ENCODE data around the gene TRIM69. TPM values are rescaled to one million over a fixed set of nuclear protein-coding genes. Genes with fewer than 3 reads are reported as not detected.

The TRIM69 gene
- total RNA-seq, 4 donors from 2014 or later: 20.3 to 23.3 (median 21.9) TPM

DNA sequence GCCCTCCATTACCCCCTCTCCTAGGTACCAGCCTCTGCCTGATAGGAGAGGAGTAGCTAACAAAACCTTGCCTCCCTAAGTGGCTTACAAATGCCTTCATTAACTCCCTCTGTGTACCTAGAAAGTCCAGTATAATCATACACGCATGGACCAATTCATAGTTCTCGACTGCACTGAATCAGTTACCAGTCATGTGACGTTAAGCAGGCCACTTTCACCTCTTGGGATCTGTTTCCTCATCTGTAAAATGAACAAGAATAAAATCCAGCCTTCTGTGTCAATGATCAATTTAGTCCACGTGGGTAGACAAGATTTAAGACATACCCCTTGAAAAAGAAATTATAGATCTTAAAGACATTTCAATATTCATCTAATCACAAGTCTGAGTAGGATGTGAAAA lies 72.2 kb downstream of the TRIM69 start:
- Histone ChIP-seq H3K27ac (replicated peaks in 1 of 4) (no peak overlapping the region), H3K4me1 (no peaks in the 10 kb centered on the region), H3K9me3 (no peaks in the 10 kb centered on the region), H3K27me3 (peaks cover 0 to 4% (median 0%) of the 10 kb centered on the region in 4 donors), H3K4me3 (no peak overlapping the region), H3K36me3 (no peaks in the 10 kb centered on the region)
- intact Hi-C loops (cut with DNase I): no loop called here
- TF ChIP-seq, protein P1, sequence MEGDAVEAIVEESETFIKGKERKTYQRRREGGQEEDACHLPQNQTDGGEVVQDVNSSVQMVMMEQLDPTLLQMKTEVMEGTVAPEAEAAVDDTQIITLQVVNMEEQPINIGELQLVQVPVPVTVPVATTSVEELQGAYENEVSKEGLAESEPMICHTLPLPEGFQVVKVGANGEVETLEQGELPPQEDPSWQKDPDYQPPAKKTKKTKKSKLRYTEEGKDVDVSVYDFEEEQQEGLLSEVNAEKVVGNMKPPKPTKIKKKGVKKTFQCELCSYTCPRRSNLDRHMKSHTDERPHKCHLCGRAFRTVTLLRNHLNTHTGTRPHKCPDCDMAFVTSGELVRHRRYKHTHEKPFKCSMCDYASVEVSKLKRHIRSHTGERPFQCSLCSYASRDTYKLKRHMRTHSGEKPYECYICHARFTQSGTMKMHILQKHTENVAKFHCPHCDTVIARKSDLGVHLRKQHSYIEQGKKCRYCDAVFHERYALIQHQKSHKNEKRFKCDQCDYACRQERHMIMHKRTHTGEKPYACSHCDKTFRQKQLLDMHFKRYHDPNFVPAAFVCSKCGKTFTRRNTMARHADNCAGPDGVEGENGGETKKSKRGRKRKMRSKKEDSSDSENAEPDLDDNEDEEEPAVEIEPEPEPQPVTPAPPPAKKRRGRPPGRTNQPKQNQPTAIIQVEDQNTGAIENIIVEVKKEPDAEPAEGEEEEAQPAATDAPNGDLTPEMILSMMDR (IDR thresholded peaks at IDR 0.05): no peak
- TF ChIP-seq EP300 (IDR thresholded peaks at IDR 0.05) (no peak), POLR2A (IDR thresholded peaks at IDR 0.05; ENCODE audit: low read depth) (no peak), POLR2AphosphoS5 (IDR thresholded peaks at IDR 0.05) (no peak)
- whole genome bisulfite sequencing: 51% methylated on average over 4 of the region's 4 CpGs
- DNase-seq (ENCODE audit: extremely low spot score): peak; percentile 42

DNA sequence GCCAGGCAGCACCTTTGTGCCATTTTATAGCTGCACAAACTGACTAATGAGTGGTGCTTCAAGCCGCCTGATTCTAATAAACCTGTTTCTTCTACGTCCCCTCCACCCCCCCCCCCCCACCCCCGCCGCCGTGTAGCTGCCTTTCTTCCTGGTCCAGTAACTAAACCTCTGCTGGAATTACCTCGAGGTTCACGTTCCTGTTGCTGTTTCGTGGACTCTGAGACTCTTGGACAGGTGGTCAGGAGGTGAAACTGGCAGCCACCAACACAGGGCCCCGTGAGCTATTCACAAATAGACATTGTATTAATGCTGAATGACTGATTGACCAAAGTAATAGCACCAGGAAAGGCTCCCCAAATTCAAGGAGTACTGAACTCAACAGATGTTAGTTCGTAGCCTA lies 73.9 kb downstream of the TRIM69 start:
- intact Hi-C loops (cut with DNase I): no loop called here
- Histone ChIP-seq H3K27ac (replicated peaks in 1 of 4) (no peak overlapping the region), H3K4me1 (no peaks in the 10 kb centered on the region), H3K27me3 (peaks cover 0 to 9% (median 0%) of the 10 kb centered on the region in 4 donors), H3K36me3 (no peaks in the 10 kb centered on the region), H3K9me3 (no peaks in the 10 kb centered on the region), H3K4me3 (no peak overlapping the region)
- 84% methylated on average over 8 of the region's 10 CpGs for WGBS
- no peak for DNase-seq (ENCODE audit: extremely low spot score)
- TF ChIP-seq EP300 (IDR thresholded peaks at IDR 0.05) (no peak), POLR2AphosphoS5 (IDR thresholded peaks at IDR 0.05) (no peak)
- TF ChIP-seq, protein P1 (IDR thresholded peaks at IDR 0.05): no peak

DNA sequence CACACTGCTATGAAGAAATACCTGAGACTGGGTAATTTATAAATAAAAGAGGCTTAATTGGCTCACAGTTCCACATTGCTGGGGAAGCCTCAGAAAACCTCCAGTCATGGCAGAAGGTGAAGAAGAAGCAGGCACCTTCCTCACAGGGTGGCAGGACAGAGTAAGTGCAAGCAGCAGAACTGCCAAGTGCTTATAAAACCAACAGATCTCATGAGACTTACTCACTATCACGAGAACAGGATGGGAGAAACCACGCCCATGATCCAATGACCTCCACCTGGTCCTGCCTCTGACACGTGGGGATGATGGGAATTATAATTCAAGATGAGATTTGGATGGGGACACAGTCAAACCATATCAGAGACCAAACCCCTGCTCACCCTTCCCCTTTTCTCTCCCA lies 75.0 kb downstream of the TRIM69 start:
- WGBS: 57% methylated on average over 3 of the region's 3 CpGs
- TF ChIP-seq POLR2AphosphoS5 (IDR thresholded peaks at IDR 0.05) (no peak), EP300 (IDR thresholded peaks at IDR 0.05) (no peak), POLR2A (IDR thresholded peaks at IDR 0.05; ENCODE audit: low read depth) (no peak)
- TF ChIP-seq, protein P1 (IDR thresholded peaks at IDR 0.05): no peak
- Histone ChIP-seq H3K4me3 (no peak overlapping the region), H3K9me3 (no peaks in the 10 kb centered on the region), H3K27ac (replicated peaks in 1 of 4) (no peak overlapping the region), H3K4me1 (no peaks in the 10 kb centered on the region), H3K27me3 (peaks cover 0 to 18% (median 0%) of the 10 kb centered on the region in 4 donors), H3K36me3 (no peaks in the 10 kb centered on the region)
- intact Hi-C loops (cut with DNase I): no loop called here
- no peak for DNase-seq (ENCODE audit: extremely low spot score)

DNA sequence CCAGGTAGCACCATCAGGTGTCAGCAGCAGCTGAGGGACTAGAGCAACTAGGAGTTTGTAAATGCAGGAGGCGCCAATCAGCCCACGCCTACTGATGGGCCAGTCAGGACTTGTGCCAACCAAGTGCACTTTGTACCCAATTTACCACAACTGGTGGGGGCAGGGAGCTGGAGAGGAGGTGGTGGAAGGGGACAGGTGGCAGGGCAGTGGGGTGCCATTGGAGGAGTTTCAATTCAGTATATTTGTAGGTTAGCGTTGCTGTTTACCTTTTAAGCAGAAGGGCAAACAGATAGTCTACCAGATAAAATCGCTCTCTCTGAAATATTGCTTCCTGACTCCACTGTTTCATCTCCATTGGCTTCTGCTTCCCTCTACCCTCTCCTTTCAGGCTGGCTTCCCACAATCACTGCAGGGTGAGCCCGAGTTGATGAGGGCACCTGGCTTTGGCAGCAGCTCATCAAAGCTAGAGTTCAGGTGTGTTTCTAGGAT lies 75.7 kb downstream of the TRIM69 start:
- WGBS: 83% methylated on average over 5 of the region's 5 CpGs
- H3K27ac ChIP-seq (replicated peaks in 1 of 4): no peak overlapping the region
- intact Hi-C loops (cut with DNase I): no loop called here
- TF ChIP-seq EP300 (IDR thresholded peaks at IDR 0.05) (no peak), POLR2AphosphoS5 (IDR thresholded peaks at IDR 0.05) (no peak), POLR2A (IDR thresholded peaks at IDR 0.05; ENCODE audit: low read depth) (no peak)
- TF ChIP-seq, protein P1 (IDR thresholded peaks at IDR 0.05): no peak
- no peaks in the 10 kb centered on the region for H3K4me1 ChIP-seq
- DNase-seq (ENCODE audit: extremely low spot score): no peak
- no peaks in the 10 kb centered on the region for H3K9me3 ChIP-seq
- no peaks in the 10 kb centered on the region for H3K36me3 ChIP-seq
- no peak overlapping the region for H3K4me3 ChIP-seq
- peaks cover 0 to 18% (median 0%) of the 10 kb centered on the region in 4 donors for H3K27me3 ChIP-seq

DNA sequence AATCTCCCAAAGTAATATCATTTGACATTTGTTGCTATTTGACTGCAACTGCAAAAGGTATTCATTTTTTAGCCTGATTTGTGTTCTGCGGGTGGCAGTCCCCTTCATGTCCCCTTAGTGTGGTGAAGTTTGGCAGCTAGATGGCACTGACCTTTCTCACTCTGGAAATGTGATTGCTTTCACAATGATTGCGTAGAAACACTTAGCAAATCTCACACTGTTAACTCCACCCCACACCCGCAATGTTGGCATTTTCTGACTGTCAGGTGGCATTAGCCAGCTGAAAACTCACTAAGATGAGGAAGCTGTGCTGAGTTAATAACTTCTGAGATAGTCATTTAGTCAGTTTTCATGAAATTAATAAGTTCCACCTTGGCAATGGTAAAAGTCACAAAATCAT lies 76.9 kb downstream of the TRIM69 start:
- intact Hi-C loops (cut with DNase I): no loop called here
- H3K4me1 ChIP-seq: no peaks in the 10 kb centered on the region

More for the DNA sequence above, 76.9 kb downstream of the TRIM69 start:
- Histone ChIP-seq H3K27me3 (peaks cover 0 to 18% (median 0%) of the 10 kb centered on the region in 4 donors), H3K9me3 (no peaks in the 10 kb centered on the region), H3K27ac (replicated peaks in 1 of 4) (no peak overlapping the region), H3K36me3 (no peaks in the 10 kb centered on the region), H3K4me3 (no peak overlapping the region)
- TF ChIP-seq POLR2A (IDR thresholded peaks at IDR 0.05; ENCODE audit: low read depth) (no peak), POLR2AphosphoS5 (IDR thresholded peaks at IDR 0.05) (no peak), EP300 (IDR thresholded peaks at IDR 0.05) (no peak)
- TF ChIP-seq, protein P1 (IDR thresholded peaks at IDR 0.05): no peak
- DNase-seq (ENCODE audit: extremely low spot score): no peak
- WGBS: 90% methylated on average over 3 of the region's 3 CpGs
